Measurements from ENCODE around the gene SLC28A1. TPM values are rescaled to one million over a fixed set of nuclear protein-coding genes. Genes with fewer than 3 reads are reported as not detected.

Gene SLC28A1
- total RNA-seq, 1 experiment from 2014 or later, result not detected

GRCh38 chr15:84903751-84904150 lies 19.3 kb downstream of the SLC28A1 start:
- H3K9me2 ChIP-seq (ENCODE audit: insufficient read depth), result no peaks in the 10 kb centered on the region
- RAD21 ChIA-PET (ENCODE audit: low non-redundant PET in 1 of 2, low total read pairs in 2 of 2, uncharacterized antibody in 2 of 2, unreplicated experiment in 2 of 2), result no interaction called here
- no peak overlapping the region for H3K4me2 ChIP-seq (ENCODE audit: low read length)
- no peak for TF ChIP-seq YY1 (IDR thresholded peaks at IDR 0.05; ENCODE audit: extremely low read depth, insufficient replicate concordance, low read depth, low read length)
- no peak for TF ChIP-seq ZNF274 (IDR thresholded peaks at IDR 0.05; ENCODE audit: low read depth, low read length)
- no peak for TF ChIP-seq MAX (IDR thresholded peaks at IDR 0.05)
- H3K9me3 ChIP-seq (ENCODE audit: control insufficient read depth in 1 of 2, insufficient read depth in 1 of 2, low read depth in 1 of 2, low read length in 2 of 2), result no peaks in the 10 kb centered on the region
- POLR2A ChIA-PET, result no interaction called here
- CTCF ChIA-PET, result interaction anchor here (1.1 kb wide), 1 partner anchor 8 kb away, joined by 3 read pairs; no protein-coding TSS in a partner anchor
- no peak for DNase-seq (ENCODE audit: low read depth, low spot score)
- ATAC-seq, result no peak
- no peaks in the 10 kb centered on the region for H4K20me1 ChIP-seq (ENCODE audit: insufficient read depth)
- H3K79me2 ChIP-seq (ENCODE audit: insufficient read depth, low read length), result no peaks in the 10 kb centered on the region
- no peaks in the 10 kb centered on the region for H3K4me1 ChIP-seq (ENCODE audit: control insufficient read depth in 1 of 2, insufficient read depth in 2 of 2, low read length in 2 of 2)
- no TSS peak for BruUV-seq (replicated peaks)
- H3K4me3 ChIP-seq (replicated peaks in 1 of 2; ENCODE audit: low read depth in 1 of 2, low read length in 2 of 2), result no peak overlapping the region
- H3K36me3 ChIP-seq (ENCODE audit: control insufficient read depth in 1 of 2, insufficient read depth in 2 of 2, low read length in 2 of 2), result no peaks in the 10 kb centered on the region
- intact Hi-C loops (cut with micrococcal nuclease), result no loop called here
- no peak overlapping the region for H2AFZ ChIP-seq (ENCODE audit: low read depth, low read length, poor library complexity, severe bottlenecking)
- no peaks in the 10 kb centered on the region for H3K27me3 ChIP-seq (ENCODE audit: insufficient read depth, low read length)
- H3K27ac ChIP-seq (ENCODE audit: low read depth, low read length), result no peak overlapping the region
- no peak overlapping the region for H3K9ac ChIP-seq (ENCODE audit: low read length)

GRCh38 chr15:84904419-84904818 lies 20.0 kb downstream of the SLC28A1 start:
- RAD21 ChIA-PET (ENCODE audit: low non-redundant PET in 1 of 2, low total read pairs in 2 of 2, uncharacterized antibody in 2 of 2, unreplicated experiment in 2 of 2), result no interaction called here
- no peak overlapping the region for H3K4me3 ChIP-seq (replicated peaks in 1 of 2; ENCODE audit: low read depth in 1 of 2, low read length in 2 of 2)
- no peaks in the 10 kb centered on the region for H3K36me3 ChIP-seq (ENCODE audit: control insufficient read depth in 1 of 2, insufficient read depth in 2 of 2, low read length in 2 of 2)
- no peaks in the 10 kb centered on the region for H3K4me1 ChIP-seq (ENCODE audit: control insufficient read depth in 1 of 2, insufficient read depth in 2 of 2, low read length in 2 of 2)
- no peak overlapping the region for H2AFZ ChIP-seq (ENCODE audit: low read depth, low read length, poor library complexity, severe bottlenecking)
- POLR2A ChIA-PET, result no interaction called here
- H3K27ac ChIP-seq (ENCODE audit: low read depth, low read length), result no peak overlapping the region
- H3K27me3 ChIP-seq (ENCODE audit: insufficient read depth, low read length), result no peaks in the 10 kb centered on the region
- no peak overlapping the region for H3K9ac ChIP-seq (ENCODE audit: low read length)
- intact Hi-C loops (cut with micrococcal nuclease), result no loop called here
- CTCF ChIA-PET, result no interaction called here
- H4K20me1 ChIP-seq (ENCODE audit: insufficient read depth), result no peaks in the 10 kb centered on the region
- no peak overlapping the region for H3K4me2 ChIP-seq (ENCODE audit: low read length)
- ATAC-seq, result no peak
- no peaks in the 10 kb centered on the region for H3K79me2 ChIP-seq (ENCODE audit: insufficient read depth, low read length)
- DNase-seq (ENCODE audit: low read depth, low spot score), result no peak
- H3K9me2 ChIP-seq (ENCODE audit: insufficient read depth), result no peaks in the 10 kb centered on the region
- no peak for TF ChIP-seq POLR2AphosphoS5 (IDR thresholded peaks at IDR 0.05; ENCODE audit: low read depth, low read length)
- no peak for TF ChIP-seq ELF1 (IDR thresholded peaks at IDR 0.05; ENCODE audit: borderline replicate concordance, low read depth)
- no peak for TF ChIP-seq SRF (IDR thresholded peaks at IDR 0.05; ENCODE audit: low read depth)
- no peak for TF ChIP-seq EGR1 (IDR thresholded peaks at IDR 0.05; ENCODE audit: low read depth)
- no peak for TF ChIP-seq TCF7L2 (IDR thresholded peaks at IDR 0.05; ENCODE audit: borderline replicate concordance, extremely low read depth, insufficient read depth, insufficient read length)
- no peak for TF ChIP-seq POLR2A (IDR thresholded peaks at IDR 0.05; ENCODE audit: borderline replicate concordance, extremely low read depth, insufficient read depth, insufficient read length)
- no peak for TF ChIP-seq EZH2phosphoT487 (IDR thresholded peaks at IDR 0.05; ENCODE audit: borderline replicate concordance)
- no peak for TF ChIP-seq ZBTB33 (IDR thresholded peaks at IDR 0.05; ENCODE audit: extremely low read depth, insufficient replicate concordance, low read length)
- TF ChIP-seq, protein P1, sequence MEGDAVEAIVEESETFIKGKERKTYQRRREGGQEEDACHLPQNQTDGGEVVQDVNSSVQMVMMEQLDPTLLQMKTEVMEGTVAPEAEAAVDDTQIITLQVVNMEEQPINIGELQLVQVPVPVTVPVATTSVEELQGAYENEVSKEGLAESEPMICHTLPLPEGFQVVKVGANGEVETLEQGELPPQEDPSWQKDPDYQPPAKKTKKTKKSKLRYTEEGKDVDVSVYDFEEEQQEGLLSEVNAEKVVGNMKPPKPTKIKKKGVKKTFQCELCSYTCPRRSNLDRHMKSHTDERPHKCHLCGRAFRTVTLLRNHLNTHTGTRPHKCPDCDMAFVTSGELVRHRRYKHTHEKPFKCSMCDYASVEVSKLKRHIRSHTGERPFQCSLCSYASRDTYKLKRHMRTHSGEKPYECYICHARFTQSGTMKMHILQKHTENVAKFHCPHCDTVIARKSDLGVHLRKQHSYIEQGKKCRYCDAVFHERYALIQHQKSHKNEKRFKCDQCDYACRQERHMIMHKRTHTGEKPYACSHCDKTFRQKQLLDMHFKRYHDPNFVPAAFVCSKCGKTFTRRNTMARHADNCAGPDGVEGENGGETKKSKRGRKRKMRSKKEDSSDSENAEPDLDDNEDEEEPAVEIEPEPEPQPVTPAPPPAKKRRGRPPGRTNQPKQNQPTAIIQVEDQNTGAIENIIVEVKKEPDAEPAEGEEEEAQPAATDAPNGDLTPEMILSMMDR (IDR thresholded peaks at IDR 0.05 in 2 of 3, conservative IDR thresholded peaks at IDR 0.05 in 1 of 3; ENCODE audit: borderline replicate concordance in 1 of 3, insufficient read depth in 1 of 3, low read depth in 2 of 3, low read length in 2 of 3), result no peak
- TF ChIP-seq JUND (IDR thresholded peaks at IDR 0.05), result no peak
- no peak for TF ChIP-seq FOSL1 (IDR thresholded peaks at IDR 0.05; ENCODE audit: low read depth)
- H3K9me3 ChIP-seq (ENCODE audit: control insufficient read depth in 1 of 2, insufficient read depth in 1 of 2, low read depth in 1 of 2, low read length in 2 of 2), result no peaks in the 10 kb centered on the region
- no TSS peak for BruUV-seq (replicated peaks)
